Pancreas (tissue), 10 donors: ENCODE data around the gene IQCM. TPM values are rescaled to one million over a fixed set of nuclear protein-coding genes. Genes with fewer than 3 reads are reported as not detected.
"Not testable (repeated sequence)": the region's sequence is repeated elsewhere in the genome, so short reads cannot be mapped to it uniquely, and the experiment has no call there.

Experiments used
- ATAC-seq, 4 donors: fragments of 200-7000 bp; cut with Tn5 transposase; one replicate each; pipeline versions ENCODE4 v1.8.0 to v1.9.1; 2020; ENCODE audit warnings: mild to moderate bottlenecking in 4 of 4, moderate library complexity in 4 of 4
- DNase-seq, 6 donors: peaks; one replicate each; pipeline ENCODE4 v3.0.0-alpha.2; 2020
- FAIRE-seq: peaks from 2 replicates; lab custom pipeline; 2012; peaks lifted over from hg19 to GRCh38; lab: Jason Lieb, UNC
- H3K27ac ChIP-seq, 4 donors: fragments of 200-600 bp; sonication (generic); 1 replicate in 3 of 4; 2 replicates in 1 of 4; pipeline versions ENCODE4 v1.5.0 to v1.8.0; 2020
- H3K27me3 ChIP-seq, 4 donors: fragments of 200-600 bp; one replicate each; pipeline ENCODE4 v1.8.0; 2021
- H3K36me3 ChIP-seq, 3 donors: fragments of 200-600 bp; sonication (generic) in 1 of 3; one replicate each; pipeline versions ENCODE4 v1.5.0 to v1.8.0; 2020 to 2021
- H3K4me1 ChIP-seq, 3 donors: fragments of 200-600 bp; one replicate each; pipeline ENCODE4 v1.8.0; 2021
- H3K4me3 ChIP-seq, 4 donors: fragments of 200-600 bp; sonication (generic) in 2 of 4; one replicate each; pipeline versions ENCODE4 v1.5.0 to v1.8.0; 2020 to 2021
- H3K9me3 ChIP-seq, 4 donors: fragments of 200-600 bp; one replicate each; pipeline ENCODE4 v1.8.0; 2021
- WGBS, 2 donors: extraction: QIAGEN DNeasy Blood & Tissue Kit; methylation state at CpG; one replicate each; pipeline ENCODE4 v1.1.7; 2013; 5-methylcytosine and 5-hydroxymethylcytosine counted together
- intact Hi-C, 3 donors: fragments of 100-400 bp; cut with DNase I; formaldehyde crosslinking; loops; one replicate each; pipeline versions ENCODE4 v1.11.1 to v1.14.2; 2022
- polyA plus RNA-seq, 2 donors: library from polyadenylated mRNA; stranded (reverse); fragments of 200-250 nt; gene quantifications; one replicate each; pipeline ENCODE4 v1.2.3, GENCODE V29; 2013
- total RNA-seq, 6 donors: library from RNA; stranded (reverse); fragmentation: NEBNext Ultra II Directional in 4 of 6; extraction: Animal tissue kit (Norgen Biotek cat#: 25700) in 4 of 6; gene quantifications; one replicate each; pipeline versions ENCODE4 v1.2.1 to v1.2.4, GENCODE V29; 2021 to 2023
- TF ChIP-seq, protein P1 (sequence below), 4 donors: fragments of 200-600 bp; sonication (generic) in 3 of 4; IDR thresholded peaks; one replicate each; pipeline versions ENCODE4 v1.5.0 to v1.8.0; 2021; ENCODE audit warnings: antibody characterized with exemption in 4 of 4
- donor health status: healthy with polysubstance abuse.
- donor health status: DM: no; HTN: no; CAD: no; lungs with moderate emphysema.
- donor health status: DM: no; HTN: no; CAD: no.
- donor health status: control.
- donor health status: control.
- donor health status: Bipolar disorder and iron deficiency.
- donor health status: DM: yes; HTN: yes; CAD: no.
- donor health status: DM: no; HTN: no; CAD: no.
- donor health status: DM: no; HTN: no; CAD: no.
- donor health status: DM: yes; HTN: yes; CAD: no.

Gene IQCM
- total and polyA plus RNA-seq, 8 donors = not detected

DNA sequence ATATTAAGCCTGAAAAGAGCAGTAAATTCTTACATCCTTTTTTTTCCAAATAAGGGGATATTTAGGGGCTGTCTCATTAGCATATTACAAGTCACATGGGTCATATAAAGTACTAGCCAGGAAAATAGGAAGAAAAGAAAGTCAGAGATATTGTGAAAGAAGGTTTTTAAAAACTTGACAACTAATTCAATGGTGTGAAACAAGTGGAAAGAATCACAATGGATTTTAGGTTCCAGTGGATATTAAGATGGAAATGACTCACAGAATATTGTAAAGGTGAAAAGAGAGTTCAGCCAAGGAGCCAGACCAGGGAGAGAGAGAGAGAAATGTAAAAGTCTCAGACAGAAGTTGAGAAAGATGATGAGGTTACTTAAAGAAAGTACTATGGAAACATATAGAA is 297.2 kb downstream of the IQCM start:
- intact Hi-C loops = no loop called here
- no peak for ATAC-seq
- FAIRE-seq = no peak
- TF ChIP-seq, protein P1, sequence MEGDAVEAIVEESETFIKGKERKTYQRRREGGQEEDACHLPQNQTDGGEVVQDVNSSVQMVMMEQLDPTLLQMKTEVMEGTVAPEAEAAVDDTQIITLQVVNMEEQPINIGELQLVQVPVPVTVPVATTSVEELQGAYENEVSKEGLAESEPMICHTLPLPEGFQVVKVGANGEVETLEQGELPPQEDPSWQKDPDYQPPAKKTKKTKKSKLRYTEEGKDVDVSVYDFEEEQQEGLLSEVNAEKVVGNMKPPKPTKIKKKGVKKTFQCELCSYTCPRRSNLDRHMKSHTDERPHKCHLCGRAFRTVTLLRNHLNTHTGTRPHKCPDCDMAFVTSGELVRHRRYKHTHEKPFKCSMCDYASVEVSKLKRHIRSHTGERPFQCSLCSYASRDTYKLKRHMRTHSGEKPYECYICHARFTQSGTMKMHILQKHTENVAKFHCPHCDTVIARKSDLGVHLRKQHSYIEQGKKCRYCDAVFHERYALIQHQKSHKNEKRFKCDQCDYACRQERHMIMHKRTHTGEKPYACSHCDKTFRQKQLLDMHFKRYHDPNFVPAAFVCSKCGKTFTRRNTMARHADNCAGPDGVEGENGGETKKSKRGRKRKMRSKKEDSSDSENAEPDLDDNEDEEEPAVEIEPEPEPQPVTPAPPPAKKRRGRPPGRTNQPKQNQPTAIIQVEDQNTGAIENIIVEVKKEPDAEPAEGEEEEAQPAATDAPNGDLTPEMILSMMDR (IDR thresholded peaks at IDR 0.05) = no peak
- no peaks in the 10 kb centered on the region for H3K9me3 ChIP-seq
- H3K4me1 ChIP-seq = no peaks in the 10 kb centered on the region
- no peak overlapping the region for H3K27ac ChIP-seq
- no peak overlapping the region for H3K4me3 ChIP-seq
- H3K36me3 ChIP-seq = no peaks in the 10 kb centered on the region
- no peaks in the 10 kb centered on the region for H3K27me3 ChIP-seq
- no peak for DNase-seq

DNA sequence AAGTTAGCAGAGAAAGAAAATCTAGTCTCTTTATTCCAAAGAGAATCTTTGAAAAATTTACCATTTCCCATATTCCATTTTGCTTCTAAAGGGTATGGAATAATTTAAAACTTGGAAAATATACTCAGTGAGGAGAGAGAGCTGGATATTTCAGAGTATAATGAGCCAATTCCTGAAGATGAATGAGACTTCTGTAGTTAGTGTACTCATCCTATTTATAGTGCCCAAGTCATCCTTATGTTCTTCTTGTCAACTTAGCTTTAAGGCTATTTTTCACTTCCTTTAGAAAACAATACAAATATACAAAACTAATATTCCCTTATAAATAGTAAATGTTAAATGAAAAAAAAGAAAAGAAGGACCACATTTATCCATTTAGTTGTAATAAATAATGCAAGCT is 302.6 kb downstream of the IQCM start:
- intact Hi-C loops = no loop called here
- Histone ChIP-seq H3K4me1 (no peaks in the 10 kb centered on the region), H3K27ac (no peak overlapping the region), H3K27me3 (no peaks in the 10 kb centered on the region), H3K9me3 (no peaks in the 10 kb centered on the region), H3K36me3 (no peaks in the 10 kb centered on the region), H3K4me3 (no peak overlapping the region)
- FAIRE-seq = no peak
- ATAC-seq = no peak
- TF ChIP-seq, protein P1 (IDR thresholded peaks at IDR 0.05) = no peak
- no peak for DNase-seq

DNA sequence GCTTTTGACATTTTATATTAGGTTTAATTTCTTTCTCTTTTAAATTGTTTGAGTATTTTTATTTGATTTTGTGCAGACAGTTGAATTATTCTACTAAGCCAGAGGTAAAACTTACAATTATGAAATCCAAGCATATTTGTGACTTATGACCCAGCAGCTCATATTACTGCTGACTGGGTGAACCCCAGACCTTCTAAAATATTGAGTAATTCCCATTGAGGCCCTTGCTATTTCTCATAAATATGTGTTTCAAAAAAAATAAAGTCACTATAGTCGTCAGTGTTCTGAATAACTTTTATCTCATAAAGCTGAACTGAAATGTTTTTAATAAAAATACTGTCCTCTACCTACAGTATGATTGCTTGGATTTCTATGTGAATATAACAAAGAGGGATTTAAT is 303.1 kb downstream of the IQCM start:
- FAIRE-seq = no peak
- Histone ChIP-seq H3K27ac (no peak overlapping the region), H3K27me3 (no peaks in the 10 kb centered on the region), H3K4me1 (no peaks in the 10 kb centered on the region), H3K9me3 (no peaks in the 10 kb centered on the region), H3K4me3 (no peak overlapping the region), H3K36me3 (no peaks in the 10 kb centered on the region)
- TF ChIP-seq, protein P1 (IDR thresholded peaks at IDR 0.05) = no peak
- WGBS, 2 donors = 34 to 54% methylated on average over 1 of the region's 1 CpG
- DNase-seq = no peak
- intact Hi-C loops = no loop called here
- ATAC-seq = peak in 1 of 4 donors; percentile 29

DNA sequence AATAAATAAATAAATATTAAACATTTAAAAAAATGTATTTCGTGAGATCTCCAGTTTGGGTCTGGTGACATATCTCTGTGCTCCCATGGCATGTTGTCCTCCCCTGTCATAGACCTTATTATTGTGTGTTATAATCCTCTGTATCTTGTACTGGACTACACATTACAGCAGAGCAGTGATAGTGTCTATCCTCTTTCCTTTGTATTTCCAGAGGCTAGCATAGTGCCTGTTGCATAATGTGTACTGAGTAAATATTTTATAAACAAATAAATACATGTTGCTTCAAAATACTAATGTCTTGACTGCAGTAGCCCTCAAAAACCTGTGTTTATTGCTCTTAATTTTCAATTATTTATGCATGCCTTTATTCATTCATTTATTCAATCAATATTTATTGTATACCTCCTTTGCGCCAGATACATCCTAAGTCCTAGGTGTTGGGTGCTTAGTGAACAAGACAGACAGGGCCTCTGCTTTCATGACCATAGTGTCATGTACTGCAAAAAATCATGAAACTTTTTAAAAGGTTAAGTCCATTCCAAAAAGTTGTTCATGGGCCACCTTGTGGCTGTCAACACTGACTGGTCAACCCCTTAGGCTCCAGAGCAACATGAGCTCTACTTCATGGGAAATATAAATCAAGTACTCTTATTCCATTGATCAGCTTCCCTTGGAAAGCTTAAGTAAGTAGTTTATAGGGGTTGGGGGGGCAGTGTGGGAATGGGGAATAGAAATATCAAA is 303.9 kb downstream of the IQCM start:
- ATAC-seq = no peak
- DNase-seq = no peak
- intact Hi-C loops = no loop called here
- Histone ChIP-seq H3K27me3 (no peaks in the 10 kb centered on the region), H3K27ac (no peak overlapping the region), H3K36me3 (no peaks in the 10 kb centered on the region), H3K4me1 (no peaks in the 10 kb centered on the region), H3K4me3 (no peak overlapping the region), H3K9me3 (no peaks in the 10 kb centered on the region)
- WGBS, 2 donors = 88% methylated on average over 2 of the region's 2 CpGs
- TF ChIP-seq, protein P1 (IDR thresholded peaks at IDR 0.05) = no peak
- FAIRE-seq = no peak

DNA sequence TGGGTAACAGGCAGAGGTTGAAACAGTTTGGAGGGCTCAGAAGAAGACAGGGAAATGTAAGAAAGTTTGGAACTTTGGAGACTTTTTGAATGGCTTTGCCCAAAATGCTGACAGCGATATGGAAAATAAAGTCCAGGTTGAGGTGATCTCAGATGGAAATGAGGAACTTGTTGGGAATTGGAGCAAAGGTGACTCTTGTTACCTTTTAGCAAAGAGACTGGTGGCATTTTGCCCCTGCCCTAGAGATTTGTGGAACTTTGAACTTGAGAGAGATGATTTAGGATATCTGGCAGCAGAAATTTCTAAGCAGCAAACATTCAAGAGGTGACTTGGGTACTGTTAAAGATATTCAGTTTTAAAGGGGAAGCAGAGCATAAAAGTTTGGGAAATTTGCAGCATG is 308.3 kb downstream of the IQCM start:
- H3K27me3 ChIP-seq, intact Hi-C loops, ATAC-seq, FAIRE-seq, DNase-seq, H3K36me3 ChIP-seq, H3K27ac ChIP-seq, H3K4me3 ChIP-seq, H3K9me3 ChIP-seq, H3K4me1 ChIP-seq: not testable (repeated sequence)
- 90 to 100% methylated on average over 1 of the region's 1 CpG for WGBS, 2 donors
